BLaER1 (cell line): ENCODE measurements around the gene SLC22A23.

Source experiments
- H3K27ac ChIP-seq: shearing (Covaris generic); formaldehyde crosslinking; 2 replicates; pipeline ENCODE4 v1.8.1; 2022
- H3K27me3 ChIP-seq: shearing (Covaris generic); formaldehyde crosslinking; 2 replicates; pipeline ENCODE4 v1.8.1; 2022
- H3K36me3 ChIP-seq: shearing (Covaris generic); formaldehyde crosslinking; 2 replicates; pipeline ENCODE4 v1.8.1; 2022
- H3K4me1 ChIP-seq: shearing (Covaris generic); formaldehyde crosslinking; 2 replicates; pipeline ENCODE4 v1.8.1; 2022
- H3K4me2 ChIP-seq: shearing (Covaris generic); formaldehyde crosslinking; 2 replicates; pipeline ENCODE4 v1.8.1; 2022
- H3K4me3 ChIP-seq: shearing (Covaris generic); formaldehyde crosslinking; 2 replicates; pipeline ENCODE4 v1.8.1; 2022
- H3K9ac ChIP-seq: shearing (Covaris generic); formaldehyde crosslinking; 2 replicates; pipeline ENCODE4 v1.8.1; 2022
- H3K9me3 ChIP-seq: shearing (Covaris generic); formaldehyde crosslinking; 2 replicates; pipeline ENCODE4 v1.8.1; 2022
- H4K20me1 ChIP-seq: shearing (Covaris generic); formaldehyde crosslinking; 2 replicates; pipeline ENCODE4 v1.8.1; 2022
- Cebpa-rat ChIP-seq: shearing (Covaris generic); IDR thresholded peaks from 2 replicates; pipeline ENCODE4 v1.8.1; 2022

Gene SLC22A23

DNA sequence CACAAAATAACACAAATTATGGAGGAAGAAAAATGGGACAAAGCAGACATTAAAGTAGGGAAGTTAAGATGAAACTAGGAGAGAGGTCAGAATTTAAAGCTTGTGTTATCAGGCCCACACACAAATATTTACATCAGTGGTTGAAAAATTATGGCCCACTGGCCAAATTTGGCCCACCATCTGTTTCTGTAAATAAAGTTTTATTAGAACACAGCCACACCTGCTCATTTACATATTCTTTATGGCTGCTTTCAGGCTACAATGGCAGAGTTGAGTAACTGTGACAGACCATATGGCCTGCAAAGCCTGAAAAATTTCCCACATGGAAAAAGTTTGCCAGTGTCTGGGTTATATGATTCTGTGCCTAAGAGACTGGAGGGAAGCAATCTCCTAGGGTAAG is 49.0 kb downstream of the SLC22A23 start:
- no peak overlapping the region for H3K4me3 ChIP-seq
- H3K4me1 ChIP-seq, result no peaks in the 10 kb centered on the region
- no peaks in the 10 kb centered on the region for H4K20me1 ChIP-seq
- no peaks in the 10 kb centered on the region for H3K27me3 ChIP-seq
- TF ChIP-seq Cebpa-rat, result no peak
- no peaks in the 10 kb centered on the region for H3K9me3 ChIP-seq
- no peaks in the 10 kb centered on the region for H3K36me3 ChIP-seq
- no peak overlapping the region for H3K4me2 ChIP-seq
- H3K9ac ChIP-seq, result no peak overlapping the region
- H3K27ac ChIP-seq, result no peak overlapping the region

DNA sequence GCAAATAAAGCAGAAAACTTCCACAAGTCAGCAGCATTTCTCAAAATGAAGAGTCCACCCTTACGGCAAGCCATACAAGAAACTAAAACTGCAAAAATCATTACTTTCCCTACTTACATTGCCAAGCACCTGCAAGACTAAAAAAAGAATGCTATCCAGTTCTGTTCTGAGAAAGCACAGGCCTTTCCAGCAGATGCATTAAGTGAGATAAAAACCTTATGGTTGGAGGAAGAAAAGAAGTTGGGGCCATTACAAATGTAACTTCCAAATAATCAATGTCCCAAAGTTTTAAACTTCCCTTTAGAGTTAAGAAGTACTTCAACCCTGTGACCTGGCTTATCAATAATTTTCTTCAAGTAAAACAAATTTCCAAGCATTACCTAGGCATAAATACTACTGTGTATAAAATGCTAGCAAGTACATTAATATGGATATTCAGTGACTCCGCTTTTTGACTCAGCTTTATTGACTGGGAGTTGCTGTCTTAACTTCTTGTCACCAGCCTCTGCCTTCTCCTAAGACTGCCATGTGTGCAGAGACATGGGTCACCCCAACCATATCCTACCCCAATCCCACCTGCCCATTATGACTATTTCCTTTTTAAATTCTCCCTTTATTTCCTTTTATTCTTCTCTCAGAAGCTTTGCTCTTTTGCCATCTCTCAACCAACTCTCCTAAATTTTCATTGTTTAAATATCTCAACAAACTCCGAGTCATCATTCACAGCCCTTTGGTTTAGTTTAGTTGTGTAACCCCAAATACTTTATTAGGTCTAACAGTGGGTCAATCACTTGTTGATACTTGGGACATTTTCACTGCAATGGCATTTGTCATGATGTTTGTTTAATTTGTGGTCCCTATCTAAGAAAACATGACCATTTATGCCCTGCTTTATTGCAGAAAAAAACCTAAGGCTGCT is 49.7 kb downstream of the SLC22A23 start:
- H3K27me3 ChIP-seq, result no peaks in the 10 kb centered on the region
- no peaks in the 10 kb centered on the region for H4K20me1 ChIP-seq
- TF ChIP-seq Cebpa-rat, result no peak
- H3K9ac ChIP-seq, result no peak overlapping the region
- H3K4me1 ChIP-seq, result no peaks in the 10 kb centered on the region
- no peak overlapping the region for H3K4me2 ChIP-seq
- H3K4me3 ChIP-seq, result no peak overlapping the region
- H3K27ac ChIP-seq, result no peak overlapping the region
- H3K9me3 ChIP-seq, result no peaks in the 10 kb centered on the region
- H3K36me3 ChIP-seq, result no peaks in the 10 kb centered on the region

- H3K4me2 ChIP-seq, result no peak overlapping the region
- no peak overlapping the region for H3K4me3 ChIP-seq
- no peak overlapping the region for H3K27ac ChIP-seq
- no peaks in the 10 kb centered on the region for H3K4me1 ChIP-seq
- no peak overlapping the region for H3K9ac ChIP-seq
- no peaks in the 10 kb centered on the region for H4K20me1 ChIP-seq
- no peak for TF ChIP-seq Cebpa-rat
- no peaks in the 10 kb centered on the region for H3K9me3 ChIP-seq
- H3K27me3 ChIP-seq, result no peaks in the 10 kb centered on the region
- H3K36me3 ChIP-seq, result no peaks in the 10 kb centered on the region
Measured at GRCh38 chr6:3406362-3406821, 50.5 kb downstream of the SLC22A23 start.

- Histone ChIP-seq H3K4me2 (no peak overlapping the region), H3K27me3 (no peaks in the 10 kb centered on the region), H3K36me3 (no peaks in the 10 kb centered on the region), H3K4me1 (no peaks in the 10 kb centered on the region), H4K20me1 (no peaks in the 10 kb centered on the region), H3K9ac (no peak overlapping the region), H3K4me3 (no peak overlapping the region), H3K27ac (no peak overlapping the region), H3K9me3 (no peaks in the 10 kb centered on the region)
- no peak for TF ChIP-seq Cebpa-rat
Measured at GRCh38 chr6:3405679-3406078, 51.2 kb downstream of the SLC22A23 start.

- no peak overlapping the region for H3K9ac ChIP-seq
- H4K20me1 ChIP-seq, result no peaks in the 10 kb centered on the region
- no peak overlapping the region for H3K27ac ChIP-seq
- no peaks in the 10 kb centered on the region for H3K36me3 ChIP-seq
- no peaks in the 10 kb centered on the region for H3K9me3 ChIP-seq
- H3K4me1 ChIP-seq, result no peaks in the 10 kb centered on the region
- TF ChIP-seq Cebpa-rat, result no peak
- no peaks in the 10 kb centered on the region for H3K27me3 ChIP-seq
- no peak overlapping the region for H3K4me3 ChIP-seq
- no peak overlapping the region for H3K4me2 ChIP-seq
Measured at GRCh38 chr6:3405182-3405518, 51.7 kb downstream of the SLC22A23 start.

GRCh38 chr6:3403238-3404173 is 53.3 kb downstream of the SLC22A23 start:
- Histone ChIP-seq H3K4me2 (no peak overlapping the region), H3K9me3 (no peaks in the 10 kb centered on the region), H4K20me1 (no peaks in the 10 kb centered on the region), H3K4me1 (no peaks in the 10 kb centered on the region), H3K4me3 (no peak overlapping the region), H3K9ac (no peak overlapping the region), H3K36me3 (no peaks in the 10 kb centered on the region), H3K27me3 (no peaks in the 10 kb centered on the region), H3K27ac (no peak overlapping the region)
- no peak for TF ChIP-seq Cebpa-rat

DNA sequence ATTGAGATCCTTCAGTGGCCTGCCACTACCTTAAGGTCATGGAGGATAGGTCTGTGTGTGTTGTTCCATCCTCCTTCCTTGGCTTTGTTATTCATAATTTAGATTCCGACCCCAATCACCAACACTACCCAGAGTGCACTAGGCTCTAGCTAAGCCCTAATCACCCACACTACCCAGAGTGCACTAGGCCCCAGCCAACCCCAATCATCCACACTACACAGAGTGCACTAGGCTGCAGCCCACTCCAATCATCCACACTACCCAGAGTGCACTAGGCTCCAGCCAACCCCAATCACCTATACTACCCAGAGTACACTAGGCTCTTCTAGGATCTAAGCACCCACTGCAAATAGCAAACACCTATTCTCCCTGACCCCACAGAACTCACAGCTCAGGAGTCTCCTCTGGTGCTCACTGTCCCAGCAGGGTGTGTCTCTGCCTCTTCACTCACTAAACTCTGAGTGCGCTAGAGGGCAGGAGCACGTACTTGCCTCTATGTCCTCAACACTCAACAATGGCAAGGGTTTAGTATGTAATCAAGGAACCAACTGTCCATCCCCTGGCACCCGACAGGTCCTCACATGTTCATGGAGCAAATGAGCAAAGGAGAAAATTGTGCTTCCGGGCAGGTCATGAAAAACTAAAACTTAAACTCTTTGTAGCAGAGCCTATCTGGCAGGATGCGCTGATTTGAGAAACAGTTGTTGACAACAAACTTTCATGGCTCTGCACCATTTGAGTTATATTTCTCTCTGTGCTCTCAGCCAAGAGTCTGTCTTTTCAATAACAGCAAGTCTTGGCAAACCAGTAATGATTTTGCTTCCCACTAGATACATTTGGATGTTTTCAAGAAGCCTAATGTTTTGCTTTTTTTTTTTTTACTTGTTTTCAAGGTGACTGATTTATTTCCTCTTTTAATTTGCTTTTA is 54.3 kb downstream of the SLC22A23 start:
- TF ChIP-seq Cebpa-rat, result no peak
- H3K36me3 ChIP-seq, result no peaks in the 10 kb centered on the region
- no peak overlapping the region for H3K4me3 ChIP-seq
- H4K20me1 ChIP-seq, result no peaks in the 10 kb centered on the region
- H3K4me2 ChIP-seq, result no peak overlapping the region
- no peak overlapping the region for H3K9ac ChIP-seq
- H3K4me1 ChIP-seq, result no peaks in the 10 kb centered on the region
- no peaks in the 10 kb centered on the region for H3K27me3 ChIP-seq
- H3K27ac ChIP-seq, result no peak overlapping the region
- H3K9me3 ChIP-seq, result no peaks in the 10 kb centered on the region

DNA sequence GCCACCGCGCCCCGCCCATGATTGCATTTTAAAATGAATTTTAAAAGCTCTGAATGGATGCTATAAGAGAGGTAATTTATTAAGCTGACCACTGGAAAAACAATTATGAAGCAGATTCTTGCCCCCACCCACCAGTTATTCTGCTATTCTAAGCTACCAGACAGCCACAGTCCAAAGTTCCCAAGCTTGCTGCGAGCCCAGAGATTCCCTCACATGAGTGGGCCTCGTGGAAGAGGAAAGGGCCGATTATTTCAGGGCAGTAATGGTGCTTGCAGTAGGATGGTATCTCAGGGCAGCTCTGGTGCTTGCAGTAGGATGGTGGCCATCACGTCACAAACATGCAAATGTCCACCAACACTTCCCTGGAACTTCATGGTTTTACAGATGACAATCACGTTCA is 56.7 kb downstream of the SLC22A23 start:
- no peaks in the 10 kb centered on the region for H3K27me3 ChIP-seq
- no peak overlapping the region for H3K4me3 ChIP-seq
- no peak overlapping the region for H3K4me2 ChIP-seq
- H3K36me3 ChIP-seq, result no peaks in the 10 kb centered on the region
- no peak overlapping the region for H3K27ac ChIP-seq
- no peaks in the 10 kb centered on the region for H4K20me1 ChIP-seq
- H3K9me3 ChIP-seq, result no peaks in the 10 kb centered on the region
- no peak for TF ChIP-seq Cebpa-rat
- no peaks in the 10 kb centered on the region for H3K4me1 ChIP-seq
- no peak overlapping the region for H3K9ac ChIP-seq
